ENCODE measurements around the gene WNT9A.
A peak's percentile ranks its signal among the peaks of the same experiment; 100 is the strongest.

The WNT9A gene

DNA sequence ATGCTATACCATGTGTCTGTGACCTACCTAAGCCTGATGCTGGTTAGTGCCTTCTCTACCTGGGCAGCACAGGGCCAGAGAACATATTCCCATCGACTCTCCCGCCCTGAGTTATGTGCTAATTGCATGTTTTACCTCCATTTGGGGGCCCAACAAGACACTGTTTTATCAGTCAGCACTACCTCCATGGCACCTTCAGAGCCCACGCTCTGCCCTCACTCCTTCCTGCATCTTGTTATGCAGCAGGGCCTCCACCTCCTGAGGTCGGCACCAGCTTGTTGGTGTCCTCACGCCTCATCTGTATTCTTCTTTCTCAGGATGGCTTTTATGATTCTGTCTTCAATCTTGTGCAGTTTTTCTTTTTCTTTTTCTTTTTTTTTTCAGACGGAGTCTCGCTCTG is 11.9 kb downstream of the WNT9A start:
- POLR2A ChIA-PET, result interaction anchor here (1.0 kb wide), 1 partner anchor 18 kb away, joined by 5 read pairs; no protein-coding TSS in a partner anchor
- CTCF ChIA-PET, result interaction anchor here (0.6 kb wide), 1 partner anchor 9 kb away, joined by 5 read pairs; no protein-coding TSS in a partner anchor
- Histone ChIP-seq H3K4me3 (ENCODE audit: low read depth, low read length) (no peak overlapping the region), H3K4me1 (ENCODE audit: control insufficient read depth, insufficient read depth, low read length) (no peaks in the 10 kb centered on the region), H3K27ac (ENCODE audit: extremely low read depth, low read depth, low read length) (no peak overlapping the region), H3K36me3 (ENCODE audit: control insufficient read depth in 2 of 2, insufficient read depth in 1 of 2, low read length in 2 of 2) (no peaks in the 10 kb centered on the region), H3K9me3 (ENCODE audit: control insufficient read depth, insufficient read depth, low read depth, low read length) (no peaks in the 10 kb centered on the region)
- TF ChIP-seq ZNF132 (tag by site-specific recombination; IDR thresholded peaks at IDR 0.05; ENCODE audit: borderline replicate concordance), result no peak
- no peak for TF ChIP-seq ZNF514 (tag by site-specific recombination; IDR thresholded peaks at IDR 0.05)
- TF ChIP-seq ZSCAN30 (tag by site-specific recombination; IDR thresholded peaks at IDR 0.05), result no peak
- TF ChIP-seq, protein P1, sequence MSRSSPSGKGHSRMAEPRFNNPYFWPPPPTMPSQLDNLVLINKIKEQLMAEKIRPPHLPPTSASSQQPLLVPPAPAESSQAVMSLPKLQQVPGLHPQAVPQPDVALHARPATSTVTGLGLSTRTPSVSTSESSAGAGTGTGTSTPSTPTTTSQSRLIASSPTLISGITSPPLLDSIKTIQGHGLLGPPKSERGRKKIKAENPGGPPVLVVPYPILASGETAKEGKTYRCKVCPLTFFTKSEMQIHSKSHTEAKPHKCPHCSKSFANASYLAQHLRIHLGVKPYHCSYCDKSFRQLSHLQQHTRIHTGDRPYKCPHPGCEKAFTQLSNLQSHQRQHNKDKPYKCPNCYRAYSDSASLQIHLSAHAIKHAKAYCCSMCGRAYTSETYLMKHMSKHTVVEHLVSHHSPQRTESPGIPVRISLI (tag by site-specific recombination; IDR thresholded peaks at IDR 0.05), result no peak
- TF ChIP-seq ZNF423 (tag by site-specific recombination; IDR thresholded peaks at IDR 0.05), result no peak
- TF ChIP-seq ZNF747 (tag by site-specific recombination; IDR thresholded peaks at IDR 0.05), result no peak
- TF ChIP-seq, protein P2, sequence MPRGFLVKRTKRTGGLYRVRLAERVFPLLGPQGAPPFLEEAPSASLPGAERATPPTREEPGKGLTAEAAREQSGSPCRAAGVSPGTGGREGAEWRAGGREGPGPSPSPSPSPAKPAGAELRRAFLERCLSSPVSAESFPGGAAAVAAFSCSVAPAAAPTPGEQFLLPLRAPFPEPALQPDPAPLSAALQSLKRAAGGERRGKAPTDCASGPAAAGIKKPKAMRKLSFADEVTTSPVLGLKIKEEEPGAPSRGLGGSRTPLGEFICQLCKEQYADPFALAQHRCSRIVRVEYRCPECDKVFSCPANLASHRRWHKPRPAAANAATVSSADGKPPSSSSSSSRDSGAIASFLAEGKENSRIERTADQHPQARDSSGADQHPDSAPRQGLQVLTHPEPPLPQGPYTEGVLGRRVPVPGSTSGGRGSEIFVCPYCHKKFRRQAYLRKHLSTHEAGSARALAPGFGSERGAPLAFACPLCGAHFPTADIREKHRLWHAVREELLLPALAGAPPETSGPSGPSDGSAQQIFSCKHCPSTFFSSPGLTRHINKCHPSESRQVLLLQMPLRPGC (tag by site-specific recombination; IDR thresholded peaks at IDR 0.05), result no peak
- TF ChIP-seq, protein P3, sequence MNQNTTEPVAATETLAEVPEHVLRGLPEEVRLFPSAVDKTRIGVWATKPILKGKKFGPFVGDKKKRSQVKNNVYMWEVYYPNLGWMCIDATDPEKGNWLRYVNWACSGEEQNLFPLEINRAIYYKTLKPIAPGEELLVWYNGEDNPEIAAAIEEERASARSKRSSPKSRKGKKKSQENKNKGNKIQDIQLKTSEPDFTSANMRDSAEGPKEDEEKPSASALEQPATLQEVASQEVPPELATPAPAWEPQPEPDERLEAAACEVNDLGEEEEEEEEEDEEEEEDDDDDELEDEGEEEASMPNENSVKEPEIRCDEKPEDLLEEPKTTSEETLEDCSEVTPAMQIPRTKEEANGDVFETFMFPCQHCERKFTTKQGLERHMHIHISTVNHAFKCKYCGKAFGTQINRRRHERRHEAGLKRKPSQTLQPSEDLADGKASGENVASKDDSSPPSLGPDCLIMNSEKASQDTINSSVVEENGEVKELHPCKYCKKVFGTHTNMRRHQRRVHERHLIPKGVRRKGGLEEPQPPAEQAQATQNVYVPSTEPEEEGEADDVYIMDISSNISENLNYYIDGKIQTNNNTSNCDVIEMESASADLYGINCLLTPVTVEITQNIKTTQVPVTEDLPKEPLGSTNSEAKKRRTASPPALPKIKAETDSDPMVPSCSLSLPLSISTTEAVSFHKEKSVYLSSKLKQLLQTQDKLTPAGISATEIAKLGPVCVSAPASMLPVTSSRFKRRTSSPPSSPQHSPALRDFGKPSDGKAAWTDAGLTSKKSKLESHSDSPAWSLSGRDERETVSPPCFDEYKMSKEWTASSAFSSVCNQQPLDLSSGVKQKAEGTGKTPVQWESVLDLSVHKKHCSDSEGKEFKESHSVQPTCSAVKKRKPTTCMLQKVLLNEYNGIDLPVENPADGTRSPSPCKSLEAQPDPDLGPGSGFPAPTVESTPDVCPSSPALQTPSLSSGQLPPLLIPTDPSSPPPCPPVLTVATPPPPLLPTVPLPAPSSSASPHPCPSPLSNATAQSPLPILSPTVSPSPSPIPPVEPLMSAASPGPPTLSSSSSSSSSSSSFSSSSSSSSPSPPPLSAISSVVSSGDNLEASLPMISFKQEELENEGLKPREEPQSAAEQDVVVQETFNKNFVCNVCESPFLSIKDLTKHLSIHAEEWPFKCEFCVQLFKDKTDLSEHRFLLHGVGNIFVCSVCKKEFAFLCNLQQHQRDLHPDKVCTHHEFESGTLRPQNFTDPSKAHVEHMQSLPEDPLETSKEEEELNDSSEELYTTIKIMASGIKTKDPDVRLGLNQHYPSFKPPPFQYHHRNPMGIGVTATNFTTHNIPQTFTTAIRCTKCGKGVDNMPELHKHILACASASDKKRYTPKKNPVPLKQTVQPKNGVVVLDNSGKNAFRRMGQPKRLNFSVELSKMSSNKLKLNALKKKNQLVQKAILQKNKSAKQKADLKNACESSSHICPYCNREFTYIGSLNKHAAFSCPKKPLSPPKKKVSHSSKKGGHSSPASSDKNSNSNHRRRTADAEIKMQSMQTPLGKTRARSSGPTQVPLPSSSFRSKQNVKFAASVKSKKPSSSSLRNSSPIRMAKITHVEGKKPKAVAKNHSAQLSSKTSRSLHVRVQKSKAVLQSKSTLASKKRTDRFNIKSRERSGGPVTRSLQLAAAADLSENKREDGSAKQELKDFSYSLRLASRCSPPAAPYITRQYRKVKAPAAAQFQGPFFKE (tag by site-specific recombination; IDR thresholded peaks at IDR 0.05; ENCODE audit: borderline replicate concordance), result no peak
- TF ChIP-seq ZNF19 (tag by site-specific recombination; IDR thresholded peaks at IDR 0.05; ENCODE audit: low read depth), result no peak
- TF ChIP-seq FEZF1 (tag by site-specific recombination; IDR thresholded peaks at IDR 0.05), result no peak
- no peak for TF ChIP-seq GLIS2 (tag by site-specific recombination; IDR thresholded peaks at IDR 0.05)

DNA sequence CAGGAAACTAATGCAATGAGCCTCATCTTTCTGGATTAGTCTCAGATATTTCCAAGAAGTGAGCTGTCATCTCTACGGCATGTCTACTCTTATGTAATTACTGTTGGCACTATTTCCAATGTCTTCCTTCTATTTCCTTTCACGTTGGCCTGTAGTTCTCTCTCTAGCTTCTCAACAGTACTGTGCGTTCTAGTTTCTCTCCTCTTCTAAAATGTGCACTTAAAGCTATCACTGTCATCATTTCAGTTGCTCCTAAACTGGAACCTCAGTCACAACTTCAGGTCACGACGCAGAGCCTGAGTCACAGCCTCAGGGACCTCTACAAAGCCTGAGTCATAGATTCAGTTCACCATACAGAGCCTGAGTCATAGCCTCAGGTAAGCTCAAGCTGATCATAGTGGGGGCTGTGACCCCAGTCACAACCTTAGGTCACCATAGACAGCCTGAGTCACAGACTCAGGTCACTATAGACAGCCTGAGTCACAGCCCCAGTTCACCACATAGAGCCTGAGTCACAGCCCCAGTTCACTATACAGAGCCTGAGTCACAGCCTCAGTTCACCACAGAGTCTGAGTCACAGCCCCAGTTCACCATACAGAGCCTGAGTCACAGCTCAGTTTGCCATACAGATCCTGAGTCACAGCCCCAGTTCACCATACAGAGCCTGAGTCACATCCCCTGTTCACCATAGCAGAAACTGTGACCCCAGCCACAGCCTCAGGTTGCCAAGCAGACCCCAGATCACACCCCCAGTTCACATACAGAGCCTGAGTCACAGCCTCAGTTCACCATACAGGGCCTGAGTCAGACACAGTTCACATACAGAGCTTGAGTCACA is 13.0 kb downstream of the WNT9A start:
- Histone ChIP-seq H3K36me3 (ENCODE audit: control insufficient read depth in 2 of 2, insufficient read depth in 1 of 2, low read length in 2 of 2) (no peaks in the 10 kb centered on the region), H3K4me3 (ENCODE audit: low read depth, low read length) (no peak overlapping the region), H3K9me3 (ENCODE audit: control insufficient read depth, insufficient read depth, low read depth, low read length) (no peaks in the 10 kb centered on the region), H3K4me1 (ENCODE audit: control insufficient read depth, insufficient read depth, low read length) (no peaks in the 10 kb centered on the region), H3K27ac (ENCODE audit: extremely low read depth, low read depth, low read length) (no peak overlapping the region)
- ChIA-PET POLR2A (interaction anchor here (1.0 kb wide), 1 partner anchor 19 kb away, joined by 5 read pairs; no protein-coding TSS in a partner anchor), CTCF (interaction anchor here (0.8 kb wide), 1 partner anchor 14 kb away, joined by 3 read pairs; no protein-coding TSS in a partner anchor)
- TF ChIP-seq, protein P4, sequence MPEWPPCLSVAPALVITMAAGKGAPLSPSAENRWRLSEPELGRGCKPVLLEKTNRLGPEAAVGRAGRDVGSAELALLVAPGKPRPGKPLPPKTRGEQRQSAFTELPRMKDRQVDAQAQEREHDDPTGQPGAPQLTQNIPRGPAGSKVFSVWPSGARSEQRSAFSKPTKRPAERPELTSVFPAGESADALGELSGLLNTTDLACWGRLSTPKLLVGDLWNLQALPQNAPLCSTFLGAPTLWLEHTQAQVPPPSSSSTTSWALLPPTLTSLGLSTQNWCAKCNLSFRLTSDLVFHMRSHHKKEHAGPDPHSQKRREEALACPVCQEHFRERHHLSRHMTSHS (tag by site-specific recombination; IDR thresholded peaks at IDR 0.05), result no peak
- TF ChIP-seq, protein P1 (tag by site-specific recombination; IDR thresholded peaks at IDR 0.05), result no peak
- TF ChIP-seq ZNF423 (tag by site-specific recombination; IDR thresholded peaks at IDR 0.05) (no peak), RBAK (tag by site-specific recombination; IDR thresholded peaks at IDR 0.05) (peak; percentile 63; the same call in 1 of the 2 replicates)
- TF ChIP-seq, protein P5, sequence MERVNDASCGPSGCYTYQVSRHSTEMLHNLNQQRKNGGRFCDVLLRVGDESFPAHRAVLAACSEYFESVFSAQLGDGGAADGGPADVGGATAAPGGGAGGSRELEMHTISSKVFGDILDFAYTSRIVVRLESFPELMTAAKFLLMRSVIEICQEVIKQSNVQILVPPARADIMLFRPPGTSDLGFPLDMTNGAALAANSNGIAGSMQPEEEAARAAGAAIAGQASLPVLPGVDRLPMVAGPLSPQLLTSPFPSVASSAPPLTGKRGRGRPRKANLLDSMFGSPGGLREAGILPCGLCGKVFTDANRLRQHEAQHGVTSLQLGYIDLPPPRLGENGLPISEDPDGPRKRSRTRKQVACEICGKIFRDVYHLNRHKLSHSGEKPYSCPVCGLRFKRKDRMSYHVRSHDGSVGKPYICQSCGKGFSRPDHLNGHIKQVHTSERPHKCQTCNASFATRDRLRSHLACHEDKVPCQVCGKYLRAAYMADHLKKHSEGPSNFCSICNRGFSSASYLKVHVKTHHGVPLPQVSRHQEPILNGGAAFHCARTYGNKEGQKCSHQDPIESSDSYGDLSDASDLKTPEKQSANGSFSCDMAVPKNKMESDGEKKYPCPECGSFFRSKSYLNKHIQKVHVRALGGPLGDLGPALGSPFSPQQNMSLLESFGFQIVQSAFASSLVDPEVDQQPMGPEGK (tag by site-specific recombination; IDR thresholded peaks at IDR 0.05), result peak; percentile 30; the same call in 1 of the 2 replicates
- TF ChIP-seq, protein P6, sequence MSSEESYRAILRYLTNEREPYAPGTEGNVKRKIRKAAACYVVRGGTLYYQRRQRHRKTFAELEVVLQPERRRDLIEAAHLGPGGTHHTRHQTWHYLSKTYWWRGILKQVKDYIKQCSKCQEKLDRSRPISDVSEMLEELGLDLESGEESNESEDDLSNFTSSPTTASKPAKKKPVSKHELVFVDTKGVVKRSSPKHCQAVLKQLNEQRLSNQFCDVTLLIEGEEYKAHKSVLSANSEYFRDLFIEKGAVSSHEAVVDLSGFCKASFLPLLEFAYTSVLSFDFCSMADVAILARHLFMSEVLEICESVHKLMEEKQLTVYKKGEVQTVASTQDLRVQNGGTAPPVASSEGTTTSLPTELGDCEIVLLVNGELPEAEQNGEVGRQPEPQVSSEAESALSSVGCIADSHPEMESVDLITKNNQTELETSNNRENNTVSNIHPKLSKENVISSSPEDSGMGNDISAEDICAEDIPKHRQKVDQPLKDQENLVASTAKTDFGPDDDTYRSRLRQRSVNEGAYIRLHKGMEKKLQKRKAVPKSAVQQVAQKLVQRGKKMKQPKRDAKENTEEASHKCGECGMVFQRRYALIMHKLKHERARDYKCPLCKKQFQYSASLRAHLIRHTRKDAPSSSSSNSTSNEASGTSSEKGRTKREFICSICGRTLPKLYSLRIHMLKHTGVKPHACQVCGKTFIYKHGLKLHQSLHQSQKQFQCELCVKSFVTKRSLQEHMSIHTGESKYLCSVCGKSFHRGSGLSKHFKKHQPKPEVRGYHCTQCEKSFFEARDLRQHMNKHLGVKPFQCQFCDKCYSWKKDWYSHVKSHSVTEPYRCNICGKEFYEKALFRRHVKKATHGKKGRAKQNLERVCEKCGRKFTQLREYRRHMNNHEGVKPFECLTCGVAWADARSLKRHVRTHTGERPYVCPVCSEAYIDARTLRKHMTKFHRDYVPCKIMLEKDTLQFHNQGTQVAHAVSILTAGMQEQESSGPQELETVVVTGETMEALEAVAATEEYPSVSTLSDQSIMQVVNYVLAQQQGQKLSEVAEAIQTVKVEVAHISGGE (tag by site-specific recombination; conservative IDR thresholded peaks at IDR 0.05; ENCODE audit: low read depth), result no peak

Measured in HEK293 (cell line).